ENCODE data around the gene ADCY7. TPM values are rescaled to one million over a fixed set of nuclear protein-coding genes. Genes with fewer than 3 reads are reported as not detected.

ADCY7 gene
- total and polyA plus RNA-seq, 9 of the 15 experiments (the other 6 are each of a cell fraction or from before 2014, with no cell fraction given) = 2.3 to 108 (median 28.6) TPM

DNA sequence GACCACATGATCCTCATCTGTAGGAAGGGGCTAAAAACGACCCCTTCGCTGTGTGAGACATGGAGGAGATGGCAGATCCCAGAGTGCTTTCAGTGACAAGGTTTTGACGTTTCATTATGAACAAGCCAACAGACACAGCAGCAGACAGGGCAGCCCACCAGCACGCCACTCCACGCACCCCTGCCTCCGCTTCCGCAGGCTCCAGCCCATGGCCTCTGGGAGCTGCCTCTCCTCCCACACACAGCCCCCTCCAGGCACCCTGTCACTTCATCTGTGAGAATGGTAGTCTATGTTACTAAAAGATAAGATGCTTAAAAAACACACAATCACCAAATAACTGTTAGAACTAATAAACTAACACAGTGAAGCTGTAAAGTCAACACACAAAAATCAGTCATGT is 12.3 kb upstream of the ADCY7 start (continued):
- TF ChIP-seq EGR1 (conservative IDR thresholded peaks at IDR 0.05) (peak; percentile 96), TRIM28 (IDR thresholded peaks at IDR 0.05) (0 out of 2 replicates have a peak, but pooled peaks have one; percentile 18), TOE1 (IDR thresholded peaks at IDR 0.05; ENCODE audit: borderline replicate concordance) (peak; percentile 46; the same call in 1 of the 2 replicates), TOE1 (CRISPR knock-in tag; IDR thresholded peaks at IDR 0.05; ENCODE audit: borderline replicate concordance, low read depth) (no peak), CC2D1A (IDR thresholded peaks at IDR 0.05) (no peak), FUS (optimal IDR thresholded peaks at IDR 0.05; ENCODE audit: low read depth, low read length) (no peak), EP300 (IDR thresholded peaks at IDR 0.05; ENCODE audit: low read length) (peak; percentile 70; the same call in 1 of the 2 replicates), BHLHE40 (IDR thresholded peaks at IDR 0.05; ENCODE audit: low read length) (peak; percentile 47), PPARD (CRISPR knock-in tag; IDR thresholded peaks at IDR 0.05) (no peak), RUNX1 (IDR thresholded peaks at IDR 0.05; ENCODE audit: low read depth) (no peak), JUND (IDR thresholded peaks at IDR 0.05; ENCODE audit: borderline replicate concordance, low read depth, low read length) (peak; percentile 17; the same call in 1 of the 2 replicates), JUND (tag; IDR thresholded peaks at IDR 0.05; ENCODE audit: borderline replicate concordance, low read depth, low read length) (no peak; the same call in 2 of the 3 replicates), CBFA2T2 (conservative IDR thresholded peaks at IDR 0.05) (peak; percentile 60), ILF3 (IDR thresholded peaks at IDR 0.05; ENCODE audit: borderline replicate concordance) (no peak), HDAC1 (IDR thresholded peaks at IDR 0.05) (peak in 1 of 2 experiments; percentile 61; a peak in 2 of 4 replicates), FOSL1 (tag; conservative IDR thresholded peaks at IDR 0.05) (no peak), GTF2E2 (tag; IDR thresholded peaks at IDR 0.05) (no peak), KDM5B (IDR thresholded peaks at IDR 0.05; ENCODE audit: insufficient replicate concordance, low read depth, low read length) (no peak), ZNF133 (CRISPR knock-in tag; IDR thresholded peaks at IDR 0.05) (no peak), SMARCA4 (IDR thresholded peaks at IDR 0.05) (peak; percentile 84), ZNF134 (CRISPR knock-in tag; conservative IDR thresholded peaks at IDR 0.05) (no peak), SOX6 (IDR thresholded peaks at IDR 0.05) (peak; percentile 71), ZNF253 (CRISPR knock-in tag; conservative IDR thresholded peaks at IDR 0.05) (no peak), NRF1 (conservative IDR thresholded peaks at IDR 0.05 in 1 of 2, IDR thresholded peaks at IDR 0.05 in 1 of 2) (peak; percentile 11 to 48; a peak in 3 of 4 replicates), SRSF9 (IDR thresholded peaks at IDR 0.05; ENCODE audit: borderline replicate concordance, low read depth, low read length) (no peak)
- TF ChIP-seq, protein P1, sequence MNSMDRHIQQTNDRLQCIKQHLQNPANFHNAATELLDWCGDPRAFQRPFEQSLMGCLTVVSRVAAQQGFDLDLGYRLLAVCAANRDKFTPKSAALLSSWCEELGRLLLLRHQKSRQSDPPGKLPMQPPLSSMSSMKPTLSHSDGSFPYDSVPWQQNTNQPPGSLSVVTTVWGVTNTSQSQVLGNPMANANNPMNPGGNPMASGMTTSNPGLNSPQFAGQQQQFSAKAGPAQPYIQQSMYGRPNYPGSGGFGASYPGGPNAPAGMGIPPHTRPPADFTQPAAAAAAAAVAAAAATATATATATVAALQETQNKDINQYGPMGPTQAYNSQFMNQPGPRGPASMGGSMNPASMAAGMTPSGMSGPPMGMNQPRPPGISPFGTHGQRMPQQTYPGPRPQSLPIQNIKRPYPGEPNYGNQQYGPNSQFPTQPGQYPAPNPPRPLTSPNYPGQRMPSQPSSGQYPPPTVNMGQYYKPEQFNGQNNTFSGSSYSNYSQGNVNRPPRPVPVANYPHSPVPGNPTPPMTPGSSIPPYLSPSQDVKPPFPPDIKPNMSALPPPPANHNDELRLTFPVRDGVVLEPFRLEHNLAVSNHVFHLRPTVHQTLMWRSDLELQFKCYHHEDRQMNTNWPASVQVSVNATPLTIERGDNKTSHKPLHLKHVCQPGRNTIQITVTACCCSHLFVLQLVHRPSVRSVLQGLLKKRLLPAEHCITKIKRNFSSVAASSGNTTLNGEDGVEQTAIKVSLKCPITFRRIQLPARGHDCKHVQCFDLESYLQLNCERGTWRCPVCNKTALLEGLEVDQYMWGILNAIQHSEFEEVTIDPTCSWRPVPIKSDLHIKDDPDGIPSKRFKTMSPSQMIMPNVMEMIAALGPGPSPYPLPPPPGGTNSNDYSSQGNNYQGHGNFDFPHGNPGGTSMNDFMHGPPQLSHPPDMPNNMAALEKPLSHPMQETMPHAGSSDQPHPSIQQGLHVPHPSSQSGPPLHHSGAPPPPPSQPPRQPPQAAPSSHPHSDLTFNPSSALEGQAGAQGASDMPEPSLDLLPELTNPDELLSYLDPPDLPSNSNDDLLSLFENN (IDR thresholded peaks at IDR 0.05; ENCODE audit: low read depth in 2 of 2, low read length in 2 of 2) = peak in 1 of 2 experiments; percentile 32; a peak in 1 of 4 replicates
- TF ChIP-seq, protein P2, sequence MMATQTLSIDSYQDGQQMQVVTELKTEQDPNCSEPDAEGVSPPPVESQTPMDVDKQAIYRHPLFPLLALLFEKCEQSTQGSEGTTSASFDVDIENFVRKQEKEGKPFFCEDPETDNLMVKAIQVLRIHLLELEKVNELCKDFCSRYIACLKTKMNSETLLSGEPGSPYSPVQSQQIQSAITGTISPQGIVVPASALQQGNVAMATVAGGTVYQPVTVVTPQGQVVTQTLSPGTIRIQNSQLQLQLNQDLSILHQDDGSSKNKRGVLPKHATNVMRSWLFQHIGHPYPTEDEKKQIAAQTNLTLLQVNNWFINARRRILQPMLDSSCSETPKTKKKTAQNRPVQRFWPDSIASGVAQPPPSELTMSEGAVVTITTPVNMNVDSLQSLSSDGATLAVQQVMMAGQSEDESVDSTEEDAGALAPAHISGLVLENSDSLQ (IDR thresholded peaks at IDR 0.05) = peak; percentile 76
